HUES48 (cell line): ENCODE results near the gene HERPUD2.
A peak's percentile ranks its signal among the peaks of the same experiment; 100 is the strongest.
"Not testable (repeated sequence)": the region's sequence is repeated elsewhere in the genome, so short reads cannot be mapped to it uniquely, and the experiment has no call there.

ENCODE experiments used
- H3K27ac ChIP-seq: one replicate; pipeline ENCODE4 v1.7.0; 2013; ENCODE audit warnings: low read depth, low read length, inconsistent platforms
- H3K27me3 ChIP-seq: 2 replicates; pipeline ENCODE4 v1.6.1; 2013; ENCODE audit warnings: mild to moderate bottlenecking, low read length; ENCODE audit not compliant: control insufficient read depth, insufficient read depth
- H3K36me3 ChIP-seq: 2 replicates; pipeline ENCODE4 v1.6.1; 2013; ENCODE audit warnings: low read length; ENCODE audit not compliant: control insufficient read depth, insufficient read depth
- H3K4me1 ChIP-seq: 2 replicates; pipeline ENCODE4 v1.6.1; 2013; ENCODE audit warnings: mild to moderate bottlenecking, low read length; ENCODE audit not compliant: control insufficient read depth, insufficient read depth
- H3K4me3 ChIP-seq: 2 replicates; pipeline ENCODE4 v1.5.1; 2013; ENCODE audit warnings: mild to moderate bottlenecking, low read depth, low read length
- H3K9ac ChIP-seq: 2 replicates; pipeline ENCODE4 v1.6.1; 2013; ENCODE audit warnings: mild to moderate bottlenecking, low read depth, low read length, moderate library complexity
- H3K9me3 ChIP-seq: 2 replicates; pipeline ENCODE4 v1.6.1; 2013; ENCODE audit warnings: low read length; ENCODE audit not compliant: control insufficient read depth, insufficient read depth

HERPUD2 gene

DNA sequence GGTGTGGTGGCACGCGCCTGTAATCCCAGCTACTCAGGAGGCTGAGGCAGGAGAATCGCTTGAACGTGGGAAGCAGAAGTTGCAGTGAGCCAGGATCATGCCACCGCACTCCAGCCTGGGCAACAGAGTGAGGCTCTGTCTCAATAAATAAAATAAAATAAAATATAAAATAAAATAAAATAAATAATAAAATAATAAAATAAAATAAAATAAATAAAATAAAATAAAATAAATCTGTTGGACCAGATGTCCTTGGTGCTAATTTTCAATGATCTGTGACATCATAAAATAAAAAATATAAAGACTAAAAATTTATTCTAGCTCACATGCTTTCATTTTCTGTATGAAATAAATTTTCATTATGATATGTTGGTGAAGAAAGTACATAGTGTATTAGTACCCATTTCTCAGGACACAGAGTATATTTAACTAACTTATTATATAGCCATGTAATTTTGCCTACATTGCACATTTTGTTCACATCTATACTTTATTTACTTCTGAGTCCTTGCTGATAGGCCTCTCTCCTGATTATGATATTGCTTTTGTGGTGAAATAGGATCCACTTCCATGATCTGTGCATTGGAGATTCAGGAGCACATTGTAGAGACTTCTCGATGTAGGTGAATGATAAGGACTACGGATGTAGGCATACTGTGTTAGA, 17.8 kb upstream of the HERPUD2 start:
- Histone ChIP-seq H3K27ac (no peak overlapping the region), H3K27me3 (no peaks in the 10 kb centered on the region), H3K4me1 (0 out of 2 replicates have a peak, but pooled peaks cover 4% of the 10 kb centered on the region), H3K9me3 (no peaks in the 10 kb centered on the region), H3K9ac (no peak overlapping the region), H3K36me3 (no peaks in the 10 kb centered on the region), H3K4me3 (no peak overlapping the region)

DNA sequence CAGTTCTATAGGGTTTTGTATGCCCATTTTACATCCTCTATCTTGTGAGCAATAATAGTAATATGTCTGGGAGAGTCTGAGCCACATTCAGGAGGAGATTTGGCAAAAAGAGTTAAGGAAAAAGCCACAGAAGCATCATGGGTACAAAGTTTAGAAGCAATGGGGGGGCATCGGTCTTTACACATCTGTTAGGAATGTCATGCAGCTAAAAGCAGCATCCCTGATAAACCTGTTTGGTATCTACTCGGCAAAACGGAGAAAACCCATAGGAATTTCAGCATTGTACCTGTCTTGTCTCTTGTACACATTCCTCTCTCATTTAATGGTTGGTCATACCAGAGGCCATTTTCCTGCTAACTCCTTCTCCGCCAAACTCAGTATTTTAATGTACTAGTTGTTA, 12.5 kb upstream of the HERPUD2 start:
- Histone ChIP-seq H3K9ac (no peak overlapping the region), H3K27me3 (no peaks in the 10 kb centered on the region), H3K36me3 (no peaks in the 10 kb centered on the region), H3K4me1 (0 out of 2 replicates have a peak, but pooled peaks cover 4% of the 10 kb centered on the region), H3K4me3 (no peak overlapping the region), H3K27ac (no peak overlapping the region), H3K9me3 (no peaks in the 10 kb centered on the region)

DNA sequence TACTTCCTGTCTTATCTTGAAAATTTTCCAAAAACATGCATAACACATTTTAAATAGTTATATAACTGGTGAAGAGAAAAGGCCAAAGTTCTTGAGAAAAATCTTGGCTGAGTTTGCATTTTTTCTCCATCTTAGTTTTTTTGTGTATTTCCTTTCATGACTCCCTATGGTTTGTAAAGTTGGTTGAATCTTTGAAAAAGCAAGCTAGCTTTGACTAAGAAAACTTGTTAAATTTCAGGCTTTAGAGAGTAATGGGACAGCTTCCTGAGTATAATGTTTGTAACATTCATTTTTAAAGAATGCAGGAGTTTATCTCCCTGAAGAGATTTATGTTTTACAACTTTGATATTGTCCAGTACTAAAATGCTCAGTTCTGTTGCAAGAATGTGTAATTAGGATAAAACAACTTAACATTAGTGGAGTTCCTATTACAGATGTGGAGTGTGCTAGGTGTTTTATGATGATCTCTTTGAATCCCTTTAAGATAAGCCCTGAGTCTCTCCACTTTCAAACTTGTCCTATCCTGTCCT, 11.1 kb upstream of the HERPUD2 start:
- no peak overlapping the region for H3K4me3 ChIP-seq
- no peak overlapping the region for H3K9ac ChIP-seq
- no peak overlapping the region for H3K27ac ChIP-seq
- no peaks in the 10 kb centered on the region for H3K36me3 ChIP-seq
- H3K4me1 ChIP-seq, result 0 out of 2 replicates have a peak, but pooled peaks cover 4% of the 10 kb centered on the region
- no peaks in the 10 kb centered on the region for H3K27me3 ChIP-seq
- H3K9me3 ChIP-seq, result no peaks in the 10 kb centered on the region

DNA sequence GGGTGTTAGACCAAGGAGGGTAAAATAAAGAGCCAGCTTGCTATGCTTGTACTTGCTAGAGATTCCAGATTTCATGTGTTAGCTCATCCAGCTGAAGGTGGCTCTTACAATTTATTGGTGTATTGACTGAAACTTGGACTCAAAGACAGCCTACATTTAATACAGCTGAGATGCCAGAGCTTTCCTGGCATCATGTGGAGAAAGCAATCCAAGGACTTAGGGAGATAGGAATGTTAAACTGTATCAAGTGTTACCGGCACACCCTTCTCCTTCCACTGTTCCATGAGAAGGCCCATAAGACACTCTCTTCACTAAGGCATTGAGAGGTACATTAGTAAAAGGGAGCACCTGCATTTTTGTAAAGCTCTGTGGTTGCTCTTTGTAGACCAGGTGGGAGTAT, 9.3 kb upstream of the HERPUD2 start:
- no peak overlapping the region for H3K27ac ChIP-seq
- H3K4me1 ChIP-seq, result no peaks in the 10 kb centered on the region

DNA sequence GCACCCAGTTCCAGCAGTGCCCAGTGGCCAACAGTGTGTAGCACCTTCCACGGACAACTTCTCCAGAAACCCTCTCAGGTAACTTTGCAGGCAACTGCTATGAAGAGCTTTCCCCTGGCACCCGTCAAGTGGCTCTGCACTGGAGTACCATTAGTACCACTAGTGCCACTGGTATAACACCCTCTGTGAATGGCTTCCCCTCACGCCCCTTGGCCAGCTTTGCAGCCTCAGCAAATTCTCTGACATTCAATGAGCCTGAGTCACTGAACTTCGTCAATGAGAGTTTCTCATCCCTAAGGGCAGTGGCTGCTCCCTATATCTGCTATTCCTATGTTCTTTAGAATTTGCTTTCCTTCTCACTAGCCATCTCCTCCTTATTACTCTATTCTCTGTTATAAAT, 7.6 kb upstream of the HERPUD2 start:
- H3K9ac ChIP-seq, result no peak overlapping the region
- no peaks in the 10 kb centered on the region for H3K36me3 ChIP-seq
- no peaks in the 10 kb centered on the region for H3K27me3 ChIP-seq
- H3K9me3 ChIP-seq, result no peaks in the 10 kb centered on the region
- H3K4me3 ChIP-seq, result no peak overlapping the region
- peaks cover 1% of the 10 kb centered on the region; the same call in 1 of the 2 replicates for H3K4me1 ChIP-seq
- no peak overlapping the region for H3K27ac ChIP-seq

More for the DNA sequence above, 9.3 kb upstream of the HERPUD2 start:
- Histone ChIP-seq H3K9ac (no peak overlapping the region), H3K27me3 (no peaks in the 10 kb centered on the region), H3K36me3 (no peaks in the 10 kb centered on the region), H3K9me3 (no peaks in the 10 kb centered on the region), H3K4me3 (no peak overlapping the region)

DNA sequence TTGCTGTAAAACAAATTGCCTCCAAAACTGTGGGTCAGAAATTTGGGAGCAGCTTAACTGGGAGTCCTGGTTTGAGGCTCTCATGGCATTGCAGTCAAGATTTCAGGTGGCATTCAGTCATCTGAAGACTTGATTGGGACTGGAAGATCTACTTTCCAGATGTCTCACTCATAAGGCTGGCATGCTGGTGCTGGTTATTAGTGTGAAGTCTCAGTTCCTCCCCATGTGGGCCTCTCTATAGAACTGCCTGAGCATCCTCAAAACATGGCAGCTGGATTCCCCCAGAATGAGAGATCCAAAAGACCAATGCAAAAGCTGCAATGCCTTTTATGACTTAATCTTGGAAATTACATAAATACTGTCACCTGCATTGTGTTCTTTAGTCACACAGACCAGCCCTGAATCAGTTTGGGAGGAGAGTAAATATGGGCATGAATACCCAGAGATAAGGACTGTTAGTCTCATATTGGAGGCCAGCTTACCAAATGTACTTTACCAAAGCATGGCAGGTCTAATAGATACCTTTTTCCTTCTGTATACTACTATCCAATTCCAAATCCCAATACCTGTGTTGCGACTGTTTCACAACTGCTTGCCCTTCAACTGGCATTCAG, 6.5 kb upstream of the HERPUD2 start:
- Histone ChIP-seq H3K9me3 (no peaks in the 10 kb centered on the region), H3K9ac (no peak overlapping the region), H3K27ac (no peak overlapping the region), H3K36me3 (no peaks in the 10 kb centered on the region), H3K4me1 (peaks cover 7% of the 10 kb centered on the region; the same call in 1 of the 2 replicates), H3K4me3 (no peak overlapping the region), H3K27me3 (no peaks in the 10 kb centered on the region)

DNA sequence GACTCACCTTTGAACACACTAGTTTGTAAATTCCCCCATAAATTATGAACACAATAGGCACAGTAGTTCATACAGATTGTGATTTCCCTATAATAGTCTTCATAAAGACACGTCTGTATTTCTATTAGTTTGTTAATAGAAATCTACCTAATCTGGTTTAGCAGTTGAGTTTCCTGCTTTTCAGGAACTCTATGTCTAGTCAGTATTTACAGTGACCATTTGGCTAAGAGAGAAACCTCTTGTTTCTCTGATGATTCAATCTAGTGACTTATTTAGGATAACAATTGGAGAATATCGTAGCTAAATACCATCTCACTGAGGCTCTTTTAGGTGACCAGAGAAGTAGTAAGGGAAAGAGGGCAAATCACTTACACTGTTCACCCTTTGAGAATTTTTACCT, 5.9 kb upstream of the HERPUD2 start:
- Histone ChIP-seq H3K4me1 (peaks cover 11% of the 10 kb centered on the region), H3K9ac (no peak overlapping the region), H3K27ac (no peak overlapping the region), H3K27me3 (no peaks in the 10 kb centered on the region), H3K4me3 (no peak overlapping the region), H3K36me3 (no peaks in the 10 kb centered on the region), H3K9me3 (no peaks in the 10 kb centered on the region)

DNA sequence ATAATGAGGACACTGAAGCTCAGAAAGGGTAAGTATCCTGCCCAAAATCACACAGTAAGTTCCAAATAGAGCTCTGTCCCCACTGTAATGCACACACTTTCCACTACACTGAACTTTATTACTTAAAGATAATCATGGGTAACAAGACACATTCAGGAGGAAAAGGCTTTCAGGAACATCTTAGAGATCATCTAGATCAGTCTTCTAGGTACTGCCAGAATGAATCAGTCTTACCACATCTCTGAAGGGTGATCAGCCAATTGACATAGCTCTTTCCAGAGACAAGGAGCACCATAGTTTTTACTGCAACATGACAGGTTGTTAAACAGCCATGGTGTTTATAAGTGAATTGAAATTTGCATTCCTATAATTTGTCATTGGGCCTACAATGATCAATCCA, 5.4 kb upstream of the HERPUD2 start:
- Histone ChIP-seq H3K27ac (no peak overlapping the region), H3K4me1 (peaks cover 16% of the 10 kb centered on the region), H3K4me3 (no peak overlapping the region), H3K9me3 (no peaks in the 10 kb centered on the region), H3K27me3 (no peaks in the 10 kb centered on the region), H3K36me3 (no peaks in the 10 kb centered on the region), H3K9ac (no peak overlapping the region)

DNA sequence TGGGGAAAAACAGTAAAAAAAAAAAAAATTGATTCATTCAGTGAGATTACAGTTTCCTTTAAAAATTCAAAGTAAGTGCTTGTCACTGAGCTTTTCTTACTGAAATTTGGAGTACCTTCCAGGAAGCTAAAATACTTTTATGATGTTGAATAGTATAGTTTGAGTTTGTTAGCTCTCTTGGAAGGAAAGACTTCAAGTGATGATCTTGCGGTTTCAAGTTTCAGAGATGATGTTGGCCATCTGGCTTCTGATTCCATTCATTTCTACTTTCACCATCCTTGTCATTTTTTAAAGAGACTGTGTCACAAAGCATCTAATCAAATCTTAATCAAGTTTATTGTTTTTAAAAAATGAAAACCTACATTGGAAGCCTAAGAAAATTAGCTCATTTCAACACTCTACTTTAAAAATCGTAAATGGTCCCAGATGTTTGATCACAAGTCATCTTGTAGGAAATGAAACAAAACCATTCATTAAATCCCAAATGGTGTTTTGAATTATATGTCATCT, 4.9 kb upstream of the HERPUD2 start:
- Histone ChIP-seq H3K9ac (no peak overlapping the region), H3K27me3 (no peaks in the 10 kb centered on the region), H3K4me1 (peaks cover 16% of the 10 kb centered on the region), H3K36me3 (no peaks in the 10 kb centered on the region), H3K27ac (no peak overlapping the region), H3K4me3 (no peak overlapping the region), H3K9me3 (no peaks in the 10 kb centered on the region)

DNA sequence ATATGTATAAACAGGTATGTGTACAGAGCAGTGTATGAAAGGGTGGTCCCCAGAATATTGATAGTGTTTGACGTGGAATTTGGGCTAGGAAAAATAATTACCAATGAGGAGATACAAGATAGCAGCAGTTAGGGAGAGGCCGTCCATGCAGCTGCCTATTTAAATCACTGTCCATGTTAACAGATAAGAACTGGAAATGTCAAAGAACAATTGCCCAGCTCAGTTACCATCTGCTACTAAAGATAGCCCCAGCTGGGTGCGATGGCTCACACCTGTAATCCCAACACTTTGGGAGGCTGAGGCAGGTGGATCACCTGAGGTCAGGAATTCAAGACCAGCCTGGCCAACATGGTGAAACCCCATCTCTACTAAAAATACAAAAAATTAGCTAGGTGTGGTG, 3.4 kb upstream of the HERPUD2 start:
- not testable (repeated sequence) for H3K9ac ChIP-seq, H3K36me3 ChIP-seq, H3K27me3 ChIP-seq, H3K27ac ChIP-seq, H3K9me3 ChIP-seq, H3K4me3 ChIP-seq
- H3K4me1 ChIP-seq, result peaks cover 16% of the 10 kb centered on the region

DNA sequence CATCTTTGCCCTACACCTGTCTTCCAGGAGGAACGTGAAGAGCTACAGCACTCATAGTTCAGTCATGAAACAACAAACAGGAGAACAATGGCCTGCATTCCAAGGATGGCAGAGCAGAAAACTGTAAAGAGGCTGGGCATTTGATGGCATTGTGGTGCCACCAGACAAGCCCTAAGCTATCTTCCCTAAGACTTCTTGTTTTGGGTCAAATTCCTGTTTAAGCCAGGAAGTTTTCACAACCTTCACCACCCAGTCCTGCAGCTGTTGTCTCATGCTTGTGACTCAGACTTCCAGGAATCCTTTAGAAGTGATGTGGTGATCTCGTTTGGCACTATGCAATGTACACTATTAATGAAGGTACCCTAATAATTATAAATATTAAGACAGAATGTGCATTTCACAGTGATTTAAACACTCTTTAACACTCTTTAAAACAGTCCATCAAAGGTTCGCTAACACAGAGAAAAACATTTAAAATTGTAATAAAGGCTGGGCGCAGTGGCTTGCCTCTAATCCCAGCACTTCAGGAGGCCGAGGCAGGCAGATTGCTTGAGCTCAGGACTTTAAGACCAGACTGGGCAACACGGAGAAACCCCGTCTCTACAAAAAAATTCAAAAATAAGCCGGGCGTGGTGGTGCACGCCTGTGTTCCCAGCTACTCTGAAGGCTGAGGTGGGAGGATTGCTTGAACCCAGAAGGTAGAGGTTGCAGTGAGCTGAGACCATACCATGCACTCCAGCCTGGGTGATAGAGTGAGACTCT, 2.7 kb upstream of the HERPUD2 start:
- Histone ChIP-seq H3K9me3 (no peaks in the 10 kb centered on the region), H3K27me3 (peaks cover 15% of the 10 kb centered on the region), H3K36me3 (no peaks in the 10 kb centered on the region), H3K27ac (peak overlapping the region; percentile 35), H3K9ac (no peak overlapping the region), H3K4me1 (peaks cover 22% of the 10 kb centered on the region), H3K4me3 (no peak overlapping the region)
